PC-9 (cell line): ENCODE data around the gene LRRC26.

Source experiments
- EZH2 ChIP-seq: fragments of 200-600 bp; sonication (generic); IDR thresholded peaks from 2 replicates; pipeline ENCODE4 v1.8.0; 2017; ENCODE audit warnings: antibody characterized with exemption, low read depth
- TF ChIP-seq, protein P1 (sequence below): fragments of 200-600 bp; sonication (generic); conservative IDR thresholded peaks from 2 replicates; pipeline ENCODE4 v1.6.1; 2017; ENCODE audit warnings: mixed run types, antibody characterized with exemption, mild to moderate bottlenecking, moderate library complexity

DNA sequence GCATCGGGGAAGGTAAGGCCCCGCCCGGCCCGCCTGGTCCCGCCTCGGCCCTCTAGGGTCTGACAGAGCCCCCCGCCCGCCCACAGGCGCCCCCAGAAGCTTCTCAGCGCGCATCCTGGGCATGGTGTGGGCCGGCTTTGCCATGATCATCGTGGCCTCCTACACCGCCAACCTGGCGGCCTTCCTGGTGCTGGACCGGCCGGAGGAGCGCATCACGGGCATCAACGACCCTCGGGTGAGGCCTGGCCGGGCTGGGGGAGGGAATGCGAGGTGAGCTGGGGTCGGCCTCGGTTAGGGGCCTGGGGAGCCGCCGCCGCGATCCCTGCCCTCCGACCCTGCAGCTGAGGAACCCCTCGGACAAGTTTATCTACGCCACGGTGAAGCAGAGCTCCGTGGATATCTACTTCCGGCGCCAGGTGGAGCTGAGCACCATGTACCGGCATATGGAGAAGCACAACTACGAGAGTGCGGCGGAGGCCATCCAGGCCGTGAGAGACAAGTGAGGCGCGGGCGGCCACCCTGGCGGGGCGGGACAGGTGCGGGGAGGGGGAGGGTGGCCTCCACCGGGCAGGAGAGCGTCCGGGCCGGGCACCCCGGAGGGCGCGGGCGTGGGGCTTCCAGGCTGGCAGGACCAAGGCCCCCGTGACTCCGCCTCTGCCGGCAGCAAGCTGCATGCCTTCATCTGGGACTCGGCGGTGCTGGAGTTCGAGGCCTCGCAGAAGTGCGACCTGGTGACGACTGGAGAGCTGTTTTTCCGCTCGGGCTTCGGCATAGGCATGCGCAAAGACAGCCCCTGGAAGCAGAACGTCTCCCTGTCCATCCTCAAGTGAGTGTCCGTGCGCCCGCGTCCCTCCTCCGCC is 7.1 kb downstream of the LRRC26 start:
- TF ChIP-seq, protein P1, sequence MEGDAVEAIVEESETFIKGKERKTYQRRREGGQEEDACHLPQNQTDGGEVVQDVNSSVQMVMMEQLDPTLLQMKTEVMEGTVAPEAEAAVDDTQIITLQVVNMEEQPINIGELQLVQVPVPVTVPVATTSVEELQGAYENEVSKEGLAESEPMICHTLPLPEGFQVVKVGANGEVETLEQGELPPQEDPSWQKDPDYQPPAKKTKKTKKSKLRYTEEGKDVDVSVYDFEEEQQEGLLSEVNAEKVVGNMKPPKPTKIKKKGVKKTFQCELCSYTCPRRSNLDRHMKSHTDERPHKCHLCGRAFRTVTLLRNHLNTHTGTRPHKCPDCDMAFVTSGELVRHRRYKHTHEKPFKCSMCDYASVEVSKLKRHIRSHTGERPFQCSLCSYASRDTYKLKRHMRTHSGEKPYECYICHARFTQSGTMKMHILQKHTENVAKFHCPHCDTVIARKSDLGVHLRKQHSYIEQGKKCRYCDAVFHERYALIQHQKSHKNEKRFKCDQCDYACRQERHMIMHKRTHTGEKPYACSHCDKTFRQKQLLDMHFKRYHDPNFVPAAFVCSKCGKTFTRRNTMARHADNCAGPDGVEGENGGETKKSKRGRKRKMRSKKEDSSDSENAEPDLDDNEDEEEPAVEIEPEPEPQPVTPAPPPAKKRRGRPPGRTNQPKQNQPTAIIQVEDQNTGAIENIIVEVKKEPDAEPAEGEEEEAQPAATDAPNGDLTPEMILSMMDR: no peak
- no peak for TF ChIP-seq EZH2
